A673 (cell line): ENCODE data around the gene LRP8.

Experiments used
- EZH2 ChIP-seq: fragments of 200-600 bp; sonication (generic); IDR thresholded peaks from 2 replicates; pipeline ENCODE4 v1.6.1; 2017; ENCODE audit warnings: borderline replicate concordance, low read depth, mild to moderate bottlenecking, mixed read lengths, antibody characterized with exemption, low read length; ENCODE audit not compliant: poor library complexity, severe bottlenecking
- TF ChIP-seq, protein P1 (sequence below): fragments of 300-800, 200-600 bp; sonication (generic); conservative IDR thresholded peaks from 2 replicates; pipeline ENCODE4 v1.5.1; 2017; ENCODE audit warnings: low read depth, mild to moderate bottlenecking, antibody characterized with exemption, low read length, moderate library complexity, mixed read lengths

GRCh38 chr1:53297195-53297594 is 30.7 kb downstream of the LRP8 start:
- TF ChIP-seq, protein P1, sequence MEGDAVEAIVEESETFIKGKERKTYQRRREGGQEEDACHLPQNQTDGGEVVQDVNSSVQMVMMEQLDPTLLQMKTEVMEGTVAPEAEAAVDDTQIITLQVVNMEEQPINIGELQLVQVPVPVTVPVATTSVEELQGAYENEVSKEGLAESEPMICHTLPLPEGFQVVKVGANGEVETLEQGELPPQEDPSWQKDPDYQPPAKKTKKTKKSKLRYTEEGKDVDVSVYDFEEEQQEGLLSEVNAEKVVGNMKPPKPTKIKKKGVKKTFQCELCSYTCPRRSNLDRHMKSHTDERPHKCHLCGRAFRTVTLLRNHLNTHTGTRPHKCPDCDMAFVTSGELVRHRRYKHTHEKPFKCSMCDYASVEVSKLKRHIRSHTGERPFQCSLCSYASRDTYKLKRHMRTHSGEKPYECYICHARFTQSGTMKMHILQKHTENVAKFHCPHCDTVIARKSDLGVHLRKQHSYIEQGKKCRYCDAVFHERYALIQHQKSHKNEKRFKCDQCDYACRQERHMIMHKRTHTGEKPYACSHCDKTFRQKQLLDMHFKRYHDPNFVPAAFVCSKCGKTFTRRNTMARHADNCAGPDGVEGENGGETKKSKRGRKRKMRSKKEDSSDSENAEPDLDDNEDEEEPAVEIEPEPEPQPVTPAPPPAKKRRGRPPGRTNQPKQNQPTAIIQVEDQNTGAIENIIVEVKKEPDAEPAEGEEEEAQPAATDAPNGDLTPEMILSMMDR: no peak
- no peak for TF ChIP-seq EZH2
